PC-9 (cell line): ENCODE results near the gene ESR2.

ENCODE experiments used
- CTCF ChIP-seq: fragments of 200-600 bp; sonication (generic); conservative IDR thresholded peaks from 2 replicates; pipeline ENCODE4 v1.6.1; 2017; ENCODE audit warnings: mixed run types, antibody characterized with exemption, mild to moderate bottlenecking, moderate library complexity
- EZH2 ChIP-seq: fragments of 200-600 bp; sonication (generic); IDR thresholded peaks from 2 replicates; pipeline ENCODE4 v1.8.0; 2017; ENCODE audit warnings: antibody characterized with exemption, low read depth

GRCh38 chr14:64114796-64115195, 179.4 kb downstream of the ESR2 start:
- TF ChIP-seq CTCF (no peak), EZH2 (no peak)
